ENCODE data around the gene SLC26A5.

GRCh38 chr7:103462358-103462757, 16.4 kb upstream of the SLC26A5 start:
- TF ChIP-seq CTCF (IDR thresholded peaks at IDR 0.05) (no peak), POLR2A (IDR thresholded peaks at IDR 0.05) (no peak)
